ENCODE measurements around the gene S100PBP. TPM values are rescaled to one million over a fixed set of nuclear protein-coding genes. Genes with fewer than 3 reads are reported as not detected.
"Not testable (repeated sequence)": the region's sequence is repeated elsewhere in the genome, so short reads cannot be mapped to it uniquely, and the experiment has no call there.

The S100PBP gene
- total RNA-seq, 1 experiment from 2014 or later, result 21.3 TPM

DNA sequence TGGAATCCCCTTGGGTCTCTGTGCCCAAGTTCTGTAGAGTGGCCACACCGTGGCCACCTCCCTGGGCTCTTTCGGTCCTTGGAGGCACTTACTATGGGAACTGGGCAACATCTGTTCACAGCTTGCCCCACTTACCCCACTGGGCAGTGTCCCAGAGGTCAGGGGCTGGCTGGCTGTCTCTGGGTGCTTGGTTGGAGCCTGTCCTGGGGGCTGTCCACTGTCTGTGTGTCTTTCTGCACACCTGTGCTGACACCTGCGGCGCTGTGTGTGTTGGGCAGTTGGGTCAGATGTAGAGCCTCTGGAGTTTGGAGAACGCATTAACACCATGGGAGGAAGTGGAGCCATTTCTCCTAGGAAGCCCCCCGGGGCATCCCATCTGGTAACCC, 85.1 kb downstream of the S100PBP start:
- in situ Hi-C loops (cut with HindIII; ENCODE audit: low pct_unique_long_range_greater_than_20kb, low sequenced_read_pairs), result no loop called here
- no peak for DNase-seq (ENCODE audit: low read depth)

DNA sequence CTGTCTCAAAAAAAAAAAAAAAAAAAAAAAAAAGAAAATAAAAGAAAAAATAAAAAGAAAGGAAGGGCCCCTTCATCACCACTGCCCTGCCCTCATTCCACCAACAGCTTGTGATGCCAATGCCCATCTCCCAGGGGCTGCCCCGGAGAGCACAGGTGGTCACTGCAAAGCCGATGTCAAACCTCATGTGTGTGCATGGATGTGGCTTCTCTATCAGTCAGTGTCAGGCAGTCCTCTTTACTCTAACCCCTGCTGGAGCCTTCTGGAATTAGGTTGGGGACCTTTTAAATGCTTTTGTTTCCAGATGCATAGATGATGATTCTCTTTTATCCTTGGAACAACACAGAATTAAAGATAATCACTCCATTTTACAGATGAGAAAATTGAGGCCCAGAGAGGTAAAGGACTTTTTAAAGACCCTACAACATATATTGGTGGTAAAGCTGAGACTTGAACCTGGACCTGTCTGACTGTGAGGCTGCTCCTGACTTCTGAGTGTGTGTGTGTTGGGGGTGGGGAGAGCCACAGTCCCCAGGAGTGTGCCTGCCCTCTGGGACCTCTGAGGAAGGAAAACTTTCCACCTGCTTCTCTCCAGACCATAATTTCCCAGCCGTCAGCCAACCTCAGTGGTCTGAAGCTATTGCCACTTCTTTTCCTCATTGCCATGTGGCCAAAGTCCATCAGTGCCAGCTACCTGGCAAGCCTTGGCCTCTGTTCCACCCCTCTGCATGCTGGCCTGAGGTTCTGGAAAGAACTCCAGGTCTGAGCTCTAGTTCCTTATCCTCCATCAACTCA, 86.7 kb downstream of the S100PBP start:
- in situ Hi-C loops (cut with HindIII; ENCODE audit: low pct_unique_long_range_greater_than_20kb, low sequenced_read_pairs), result no loop called here
- DNase-seq (ENCODE audit: low read depth), result no peak

GRCh38 chr1:32904797-32905196, 87.3 kb downstream of the S100PBP start:
- no peak for DNase-seq (ENCODE audit: low read depth)
- in situ Hi-C loops (cut with HindIII; ENCODE audit: low pct_unique_long_range_greater_than_20kb, low sequenced_read_pairs), result no loop called here

DNA sequence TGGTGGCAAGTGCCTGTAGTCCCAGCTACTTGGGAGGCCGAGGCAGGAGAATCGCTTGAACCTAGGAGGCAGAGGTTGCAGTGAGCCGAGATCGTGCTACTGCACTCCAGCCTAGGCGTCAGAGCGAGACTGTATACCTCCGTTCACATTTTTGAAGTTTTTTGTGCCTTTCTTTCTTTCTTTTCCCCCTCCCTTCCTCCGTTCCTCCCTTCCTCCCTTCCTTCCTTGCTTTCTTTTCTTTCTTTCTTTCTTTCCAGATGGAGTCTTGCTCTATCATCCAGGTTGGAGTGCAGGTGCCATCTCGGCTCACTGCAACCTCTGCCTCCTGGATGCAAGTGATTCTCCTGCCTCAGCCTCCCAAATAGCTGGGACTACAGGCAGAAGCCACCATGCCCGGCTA, 88.1 kb downstream of the S100PBP start:
- in situ Hi-C loops (cut with HindIII; ENCODE audit: low pct_unique_long_range_greater_than_20kb, low sequenced_read_pairs); DNase-seq (ENCODE audit: low read depth): not testable (repeated sequence)

- in situ Hi-C loops (cut with HindIII; ENCODE audit: low pct_unique_long_range_greater_than_20kb, low sequenced_read_pairs), result no loop called here
These were observed 89.2 kb downstream of the S100PBP start for GRCh38 chr1:32906654-32907053.

GRCh38 chr1:32907435-32907834, 90.0 kb downstream of the S100PBP start:
- DNase-seq (ENCODE audit: low read depth), result no peak
- in situ Hi-C loops (cut with HindIII; ENCODE audit: low pct_unique_long_range_greater_than_20kb, low sequenced_read_pairs), result no loop called here

More at GRCh38 chr1:32906654-32907053, 89.2 kb downstream of the S100PBP start:
- no peak for DNase-seq (ENCODE audit: low read depth)

Other genes with a start within 250 kb of the S100PBP start
- 30.1 and 144 TPM in 2 replicates for gene ZBTB8OS, start 167.1 kb upstream of the S100PBP start, total RNA-seq (2014; rRNA removed; shearing (Covaris generic); ENCODE audit: low replicate concordance)
- 136 and 158 TPM in 2 replicates for gene RBBP4, start 166.4 kb upstream of the S100PBP start, total RNA-seq (2014; rRNA removed; shearing (Covaris generic); ENCODE audit: low replicate concordance)
- gene SYNC, start 114.9 kb upstream of the S100PBP start, total RNA-seq (2014; rRNA removed; shearing (Covaris generic); ENCODE audit: low replicate concordance), result 0.75 and 0.84 TPM in 2 replicates
- 78.5 and 86.1 TPM in 2 replicates for gene YARS1, start 295 bp upstream of the S100PBP start, total RNA-seq (2014; rRNA removed; shearing (Covaris generic); ENCODE audit: low replicate concordance)
- 3.3 TPM in 1 of 2 replicates, not detected in the other for gene FNDC5, start 53.3 kb downstream of the S100PBP start, total RNA-seq (2014; rRNA removed; shearing (Covaris generic); ENCODE audit: low replicate concordance)
- not detected in 2 replicates for gene HPCA, start 68.8 kb downstream of the S100PBP start, total RNA-seq (2014; rRNA removed; shearing (Covaris generic); ENCODE audit: low replicate concordance)
- 165 and 188 TPM in 2 replicates for gene TMEM54, start 83.7 kb downstream of the S100PBP start, total RNA-seq (2014; rRNA removed; shearing (Covaris generic); ENCODE audit: low replicate concordance)
- 14.9 and 29.2 TPM in 2 replicates for gene RNF19B, start 147.2 kb downstream of the S100PBP start, total RNA-seq (2014; rRNA removed; shearing (Covaris generic); ENCODE audit: low replicate concordance)
- 326 and 384 TPM in 2 replicates for gene AK2, start 219.2 kb downstream of the S100PBP start, total RNA-seq (2014; rRNA removed; shearing (Covaris generic); ENCODE audit: low replicate concordance)

Measured in Caki2 (cell line).